Stimulated activated CD4-positive, alpha-beta T cell treated with anti-CD3 and anti-CD28 coated beads, TNF-alpha, amount 100 ng/mL, for 48 hours (primary cell): Measurements from ENCODE around the gene DDX39A.

Experiments used
- DNase-seq, 3 donors: peaks; one replicate each; pipeline ENCODE4 v3.0.0-alpha.2; 2020; ENCODE audit warnings: low read depth in 3 of 3

Gene DDX39A

GRCh38 chr19:14363183-14364097, 55.7 kb downstream of the DDX39A start:
- peak in 2 of 3 donors; percentile 54 to 75 for DNase-seq

GRCh38 chr19:14361824-14362223, 57.3 kb downstream of the DDX39A start:
- no peak for DNase-seq
